HCT116 (cell line): ENCODE data around the gene FRRS1L. TPM values are rescaled to one million over a fixed set of nuclear protein-coding genes. Genes with fewer than 3 reads are reported as not detected.

Experiments used
- ATAC-seq: fragments of 200-7000 bp; cut with Tn5 transposase; 2 replicates; pipeline ENCODE4 v1.9.1; 2020; ENCODE audit warnings: mild to moderate bottlenecking, moderate library complexity
- BruUV-seq: library from RNA; stranded (reverse); fragments of 400-500 nt; replicated peaks from 2 replicates; lab custom pipeline; 2021; lab: Mats Ljungman, UMichigan
- CTCF ChIA-PET: fragments of 300-600 bp; sonication (Branson Sonifier 250); formaldehyde crosslinking; loops from one replicate; lab custom pipeline; 2021; ENCODE audit warnings: antibody characterized with exemption; lab: Charles Lee
- POLR2A ChIA-PET: fragments of 300-600, 350-600 bp; sonication (Branson Sonifier 250); formaldehyde crosslinking; loops from one replicate; lab custom pipeline; 2021; ENCODE audit warnings: antibody characterized with exemption; lab: Charles Lee
- RAD21 ChIA-PET, 2 experiments: fragments of 300-600 bp; sonication (Branson Sonifier 250); formaldehyde crosslinking; loops; one replicate each; lab custom pipeline; 2023; ENCODE audit warnings: low total read pairs in 2 of 2; ENCODE audit not compliant: uncharacterized antibody in 2 of 2, unreplicated experiment in 2 of 2, low non-redundant PET in 1 of 2; lab: Charles Lee
- DNase-seq: peaks from one replicate; pipeline ENCODE4 v3.0.0-alpha.2; 2010; ENCODE audit warnings: low read depth, low spot score
- H2AFZ ChIP-seq: fragments of 200-600 bp; shearing (Covaris generic), sonication (generic); 2 replicates; pipeline ENCODE4 v1.6.1; 2017; ENCODE audit warnings: low read depth, mixed run types, mixed read lengths, antibody characterized with exemption, low read length; ENCODE audit not compliant: poor library complexity, severe bottlenecking
- H3K27ac ChIP-seq: 2 replicates; pipeline ENCODE4 v1.5.1; 2012; ENCODE audit warnings: low read depth, low read length
- H3K27me3 ChIP-seq: fragments of 200-600 bp; sonication (generic); 2 replicates; pipeline ENCODE4 v1.6.1; 2016; ENCODE audit warnings: mixed run types, low read length, mixed read lengths; ENCODE audit not compliant: insufficient read depth
- H3K36me3 ChIP-seq, 2 experiments: fragments of 200-500 bp in 1 of 2; fragments of 200-600 bp in 1 of 2; sonication (Bioruptor generic) in 1 of 2; sonication (generic) in 1 of 2; 2 replicates each; pipeline versions ENCODE4 v1.5.1 to v1.6.1; 2014 to 2016; ENCODE audit warnings: low read length in 2 of 2, inconsistent platforms in 1 of 2, mixed read lengths in 1 of 2, mixed run types in 1 of 2; ENCODE audit not compliant: insufficient read depth in 2 of 2, control insufficient read depth in 1 of 2
- H3K4me1 ChIP-seq, 2 experiments: fragments of 200-600 bp in 1 of 2; sonication (generic) in 1 of 2; 2 replicates each; pipeline versions ENCODE4 v1.5.1 to v1.6.1; 2012 to 2017; ENCODE audit warnings: low read length in 2 of 2, inconsistent platforms in 1 of 2, mild to moderate bottlenecking in 1 of 2, mixed read lengths in 1 of 2, mixed run types in 1 of 2, moderate library complexity in 1 of 2; ENCODE audit not compliant: insufficient read depth in 2 of 2, control insufficient read depth in 1 of 2
- H3K4me2 ChIP-seq: fragments of 200-600 bp; sonication (generic); 2 replicates; pipeline ENCODE4 v1.6.1; 2017; ENCODE audit warnings: mixed run types, low read length, mixed read lengths
- H3K4me3 ChIP-seq, 2 experiments: fragments of 200-600 bp in 1 of 2; sonication (generic) in 1 of 2; replicated peaks in 1 of 2; 2 replicates each; pipeline ENCODE4 v1.5.1; 2011 to 2016; ENCODE audit warnings: low read length in 2 of 2, control low read depth in 1 of 2, low read depth in 1 of 2, mild to moderate bottlenecking in 1 of 2, mixed read lengths in 1 of 2, mixed run types in 1 of 2
- H3K79me2 ChIP-seq: fragments of 200-600 bp; sonication (generic); 2 replicates; pipeline ENCODE4 v1.6.1; 2017; ENCODE audit warnings: mild to moderate bottlenecking, mixed run types, low read length, moderate library complexity, mixed read lengths; ENCODE audit not compliant: insufficient read depth
- H3K9ac ChIP-seq: fragments of 200-600 bp; sonication (generic); 2 replicates; pipeline ENCODE4 v1.6.1; 2016; ENCODE audit warnings: low read length, mixed read lengths
- H3K9me2 ChIP-seq: fragments of 200-600 bp; sonication (generic), shearing (Covaris generic); 2 replicates; pipeline ENCODE4 v1.6.1; 2017; ENCODE audit warnings: mixed run types, mild to moderate bottlenecking, moderate library complexity; ENCODE audit not compliant: insufficient read depth
- H3K9me3 ChIP-seq, 2 experiments: fragments of 200-500 bp in 1 of 2; fragments of 200-600 bp in 1 of 2; sonication (Bioruptor generic) in 1 of 2; sonication (generic) in 1 of 2; 2 replicates each; pipeline ENCODE4 v1.6.1; 2014 to 2017; ENCODE audit warnings: low read length in 2 of 2, mixed read lengths in 2 of 2, inconsistent platforms in 1 of 2, low read depth in 1 of 2, mild to moderate bottlenecking in 1 of 2, mixed run types in 1 of 2, moderate library complexity in 1 of 2; ENCODE audit not compliant: control insufficient read depth in 1 of 2, insufficient read depth in 1 of 2
- H4K20me1 ChIP-seq: fragments of 200-600 bp; sonication (generic), shearing (Covaris generic); 2 replicates; pipeline ENCODE4 v1.6.1; 2017; ENCODE audit warnings: mixed run types, mild to moderate bottlenecking, moderate library complexity; ENCODE audit not compliant: insufficient read depth
- ATF3 ChIP-seq: IDR thresholded peaks from 2 replicates; pipeline ENCODE4 v1.6.1; 2012
- CBX3 ChIP-seq: IDR thresholded peaks from 2 replicates; pipeline ENCODE4 v1.6.1; 2012; ENCODE audit warnings: low read depth
- CTCF ChIP-seq, 3 experiments: fragments of 200-600 bp in 1 of 3; sonication (generic) in 1 of 3; IDR thresholded peaks in 2 of 3; conservative IDR thresholded peaks in 1 of 3; 2 replicates each; pipeline ENCODE4 v1.5.1; 2012 to 2017; ENCODE audit warnings: low read depth in 2 of 3, low read length in 2 of 3, antibody characterized with exemption in 1 of 3, borderline replicate concordance in 1 of 3, control low read depth in 1 of 3, mild to moderate bottlenecking in 1 of 3, mixed read lengths in 1 of 3, mixed run types in 1 of 3, moderate library complexity in 1 of 3; ENCODE audit not compliant: insufficient read depth in 1 of 3
- EGR1 ChIP-seq: IDR thresholded peaks from 2 replicates; pipeline ENCODE4 v1.6.1; 2012; ENCODE audit warnings: low read depth
- ELF1 ChIP-seq: IDR thresholded peaks from 2 replicates; pipeline ENCODE4 v1.6.1; 2012; ENCODE audit warnings: low read depth, borderline replicate concordance
- EZH2 ChIP-seq: fragments of 200-600 bp; sonication (generic); IDR thresholded peaks from 2 replicates; pipeline ENCODE4 v1.6.1; 2017; ENCODE audit warnings: antibody characterized with exemption, mixed run types
- EZH2phosphoT487 ChIP-seq: fragments of 200-600 bp; IDR thresholded peaks from 2 replicates; pipeline ENCODE4 v1.6.1; 2018; ENCODE audit warnings: antibody characterized with exemption, borderline replicate concordance
- FOSL1 ChIP-seq: IDR thresholded peaks from 2 replicates; pipeline ENCODE4 v1.6.1; 2012; ENCODE audit warnings: low read depth
- JUND ChIP-seq: IDR thresholded peaks from 2 replicates; pipeline ENCODE4 v1.6.1; 2012
- MAX ChIP-seq: IDR thresholded peaks from 2 replicates; pipeline ENCODE4 v1.6.1; 2012
- POLR2AphosphoS5 ChIP-seq: IDR thresholded peaks from 2 replicates; pipeline ENCODE4 v1.6.1; 2011; ENCODE audit warnings: mild to moderate bottlenecking, low read depth, low read length, moderate library complexity
- RAD21 ChIP-seq: IDR thresholded peaks from 2 replicates; pipeline ENCODE4 v1.6.1; 2012; ENCODE audit warnings: low read depth, mild to moderate bottlenecking
- REST ChIP-seq: IDR thresholded peaks from 2 replicates; pipeline ENCODE4 v1.6.1; 2012; ENCODE audit warnings: low read depth
- SIN3A ChIP-seq: IDR thresholded peaks from 2 replicates; pipeline ENCODE4 v1.6.1; 2012; ENCODE audit warnings: low read depth
- TCF7L2 ChIP-seq: IDR thresholded peaks from 2 replicates; pipeline ENCODE4 v1.7.0; 2011; ENCODE audit warnings: borderline replicate concordance, inconsistent platforms; ENCODE audit not compliant: insufficient read depth, insufficient read length; ENCODE audit errors: extremely low read depth
- YY1 ChIP-seq: IDR thresholded peaks from 2 replicates; pipeline ENCODE4 v1.6.1; 2011; ENCODE audit warnings: low read length, low read depth, moderate library complexity, mild to moderate bottlenecking; ENCODE audit not compliant: insufficient replicate concordance; ENCODE audit errors: extremely low read depth
- ZFX ChIP-seq: fragments of 450-650 bp; IDR thresholded peaks from 2 replicates; pipeline ENCODE4 v1.6.1; 2017
- intact Hi-C: fragments of 100-400 bp; cut with micrococcal nuclease; formaldehyde crosslinking; loops from 2 replicates; pipeline ENCODE4 v1.10.0; 2022
- total RNA-seq: library from RNA; stranded (reverse); gene quantifications from one replicate; pipeline ENCODE4 v1.2.1, GENCODE V29; 2021; ENCODE audit not compliant: unreplicated experiment

The FRRS1L gene
- total RNA-seq, 1 experiment from 2014 or later: not detected

- RAD21 ChIA-PET: no interaction called here
Observed at GRCh38 chr9:109172935-109173334, 5.9 kb upstream of the FRRS1L start.

GRCh38 chr9:109171926-109172325 lies 4.9 kb upstream of the FRRS1L start:
- no peak overlapping the region for H3K9ac ChIP-seq
- POLR2A ChIA-PET: no interaction called here
- no peaks in the 10 kb centered on the region for H3K9me2 ChIP-seq
- DNase-seq (no peak), ATAC-seq (no peak)
- H3K4me2 ChIP-seq: no peak overlapping the region
- H3K27ac ChIP-seq: no peak overlapping the region
- H2AFZ ChIP-seq: no peak overlapping the region
- no TSS peak for BruUV-seq
- H3K36me3 ChIP-seq: no peaks in the 10 kb centered on the region
- H3K4me3 ChIP-seq: no peak overlapping the region
- no peaks in the 10 kb centered on the region for H3K4me1 ChIP-seq
- no peaks in the 10 kb centered on the region for H3K9me3 ChIP-seq
- RAD21 ChIA-PET: no interaction called here
- no peaks in the 10 kb centered on the region for H3K27me3 ChIP-seq
- H3K79me2 ChIP-seq: no peaks in the 10 kb centered on the region
- CTCF ChIA-PET: no interaction called here
- no peaks in the 10 kb centered on the region for H4K20me1 ChIP-seq
- intact Hi-C loops: no loop called here
- no peak for TF ChIP-seq ZFX
- TF ChIP-seq POLR2AphosphoS5: no peak
- TF ChIP-seq EZH2phosphoT487: no peak
- no peak for TF ChIP-seq MAX
- TF ChIP-seq JUND: no peak
- TF ChIP-seq EZH2: no peak
- TF ChIP-seq ATF3: no peak
- TF ChIP-seq FOSL1: no peak
- no peak for TF ChIP-seq EGR1
- no peak for TF ChIP-seq SIN3A
- TF ChIP-seq REST: no peak
- TF ChIP-seq CTCF (IDR thresholded peaks at IDR 0.05 in 2 of 3, conservative IDR thresholded peaks at IDR 0.05 in 1 of 3; ENCODE audit: borderline replicate concordance in 1 of 3, insufficient read depth in 1 of 3, low read depth in 2 of 3, low read length in 2 of 3): no peak
- no peak for TF ChIP-seq CBX3
- no peak for TF ChIP-seq RAD21
- TF ChIP-seq ELF1: no peak

More at GRCh38 chr9:109172935-109173334, 5.9 kb upstream of the FRRS1L start:
- Histone ChIP-seq H4K20me1 (no peaks in the 10 kb centered on the region), H3K9me2 (no peaks in the 10 kb centered on the region), H3K27me3 (no peaks in the 10 kb centered on the region), H3K9me3 (no peaks in the 10 kb centered on the region), H3K4me3 (no peak overlapping the region), H3K79me2 (no peaks in the 10 kb centered on the region), H3K4me2 (no peak overlapping the region), H2AFZ (no peak overlapping the region), H3K9ac (no peak overlapping the region), H3K27ac (no peak overlapping the region), H3K4me1 (no peaks in the 10 kb centered on the region), H3K36me3 (no peaks in the 10 kb centered on the region)
- TF ChIP-seq TCF7L2 (no peak), YY1 (no peak)
- ChIA-PET CTCF (interaction anchor here (1.0 to 1.9 kb wide), 2 partner anchors 10 to 11 kb away, joined by 4 to 7 read pairs; no protein-coding TSS in a partner anchor), POLR2A (no interaction called here)
- DNase-seq (no peak), ATAC-seq (no peak)
- no TSS peak for BruUV-seq
- intact Hi-C loops: no loop called here
